Activated T-cell treated with anti-CD3 and anti-CD28 coated beads for 4 hours (primary cell): ENCODE data around the gene PLET1.

ENCODE experiments used
- DNase-seq: peaks from one replicate; pipeline ENCODE4 v3.0.0-alpha.2; 2020

PLET1 gene

GRCh38 chr11:112280268-112281126 is 19.8 kb upstream of the PLET1 start:
- DNase-seq = peak; percentile 57

- DNase-seq = peak; percentile 74
These were observed 19.2 kb upstream of the PLET1 start for GRCh38 chr11:112279901-112280267.

- no peak for DNase-seq
These were observed 18.1 kb upstream of the PLET1 start for GRCh38 chr11:112278803-112279202.

GRCh38 chr11:112277941-112278340 is 17.3 kb upstream of the PLET1 start:
- DNase-seq = no peak

- no peak for DNase-seq
These were observed 16.4 kb upstream of the PLET1 start for GRCh38 chr11:112277029-112277428.

- no peak for DNase-seq
These were observed 13.5 kb upstream of the PLET1 start for GRCh38 chr11:112274007-112274783.

- DNase-seq = no peak
These were observed 12.4 kb upstream of the PLET1 start for GRCh38 chr11:112273066-112273465.

GRCh38 chr11:112271242-112271641 is 10.6 kb upstream of the PLET1 start:
- DNase-seq = no peak

GRCh38 chr11:112270551-112271180 is 10.0 kb upstream of the PLET1 start:
- no peak for DNase-seq

GRCh38 chr11:112269139-112269538 is 8.5 kb upstream of the PLET1 start:
- DNase-seq = no peak

GRCh38 chr11:112268406-112268805 is 7.7 kb upstream of the PLET1 start:
- no peak for DNase-seq

GRCh38 chr11:112267188-112267591 is 6.5 kb upstream of the PLET1 start:
- no peak for DNase-seq

- no peak for DNase-seq
These were observed 5.7 kb upstream of the PLET1 start for GRCh38 chr11:112266410-112266778.

- no peak for DNase-seq
These were observed 5.2 kb upstream of the PLET1 start for GRCh38 chr11:112265659-112266409.

GRCh38 chr11:112255067-112255720 is 5.5 kb downstream of the PLET1 start:
- no peak for DNase-seq

GRCh38 chr11:112253605-112254242 is 6.9 kb downstream of the PLET1 start:
- no peak for DNase-seq

- no peak for DNase-seq
These were observed 10.6 kb downstream of the PLET1 start for GRCh38 chr11:112249871-112250610.

- no peak for DNase-seq
These were observed 12.5 kb downstream of the PLET1 start for GRCh38 chr11:112248201-112248600.

GRCh38 chr11:112247201-112247600 is 13.5 kb downstream of the PLET1 start:
- DNase-seq = no peak

GRCh38 chr11:112241486-112241885 is 19.2 kb downstream of the PLET1 start:
- no peak for DNase-seq

GRCh38 chr11:112238041-112238440 is 22.6 kb downstream of the PLET1 start:
- no peak for DNase-seq
